NCI-H510A treated with DMSO at 0.1 percent for 48 hours (cell line): ENCODE measurements around the gene LRRC59.

Experiments
- DNase-seq: peaks from one replicate; lab custom pipeline; 2025; lab: John Stamatoyannopoulos, UW

The LRRC59 gene

GRCh38 chr17:50386510-50386909 is 10.8 kb downstream of the LRRC59 start:
- DNase-seq: no peak

DNA sequence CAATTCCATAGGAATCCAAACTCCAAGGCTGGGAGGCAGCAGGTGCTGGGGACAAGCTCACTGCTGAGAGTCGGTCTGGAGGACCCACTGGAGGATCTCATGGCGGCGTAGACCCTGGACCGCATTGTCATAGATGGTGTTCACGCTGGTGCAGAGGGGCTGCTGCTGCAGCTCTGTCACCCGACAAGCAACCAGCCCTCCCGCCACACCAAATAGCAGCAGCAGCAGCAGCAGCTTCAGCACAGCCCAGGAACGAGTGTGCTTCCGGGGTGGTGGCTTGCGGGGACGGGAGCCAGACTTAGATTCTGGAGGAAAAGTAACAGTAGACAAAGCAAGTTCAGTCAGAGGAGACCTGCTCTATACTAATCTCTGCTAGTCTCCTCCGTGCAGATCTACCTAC is 14.4 kb downstream of the LRRC59 start:
- no peak for DNase-seq

GRCh38 chr17:50381920-50382319 is 15.4 kb downstream of the LRRC59 start:
- no peak for DNase-seq

DNA sequence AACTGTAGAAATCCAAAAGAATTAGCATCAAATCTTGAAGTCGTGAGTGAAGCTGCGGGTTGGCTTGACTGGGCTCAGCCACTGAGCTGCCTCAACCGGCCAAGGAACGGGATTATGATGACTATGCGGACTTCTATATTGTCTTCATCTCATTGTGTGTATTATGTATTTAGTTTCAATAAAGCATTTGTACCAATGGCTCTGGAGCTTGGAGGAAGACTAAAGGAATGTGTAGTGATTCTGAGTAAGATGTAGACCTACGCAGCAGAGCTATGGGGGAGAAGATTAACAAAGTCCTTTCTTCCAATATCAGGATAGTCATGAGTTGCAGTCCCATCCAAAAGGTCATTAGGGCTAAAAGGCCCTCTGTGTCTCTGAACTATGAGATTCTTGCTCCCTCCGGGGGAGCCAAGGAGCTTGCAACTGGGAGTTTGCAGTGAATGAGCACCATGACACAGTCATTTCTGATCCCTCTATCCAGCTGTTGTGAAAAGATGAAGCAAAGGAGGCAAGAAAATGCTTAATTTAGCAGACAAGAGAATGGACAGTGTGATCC is 16.0 kb downstream of the LRRC59 start:
- DNase-seq: no peak

GRCh38 chr17:50380369-50381259 is 16.7 kb downstream of the LRRC59 start:
- no peak for DNase-seq

DNA sequence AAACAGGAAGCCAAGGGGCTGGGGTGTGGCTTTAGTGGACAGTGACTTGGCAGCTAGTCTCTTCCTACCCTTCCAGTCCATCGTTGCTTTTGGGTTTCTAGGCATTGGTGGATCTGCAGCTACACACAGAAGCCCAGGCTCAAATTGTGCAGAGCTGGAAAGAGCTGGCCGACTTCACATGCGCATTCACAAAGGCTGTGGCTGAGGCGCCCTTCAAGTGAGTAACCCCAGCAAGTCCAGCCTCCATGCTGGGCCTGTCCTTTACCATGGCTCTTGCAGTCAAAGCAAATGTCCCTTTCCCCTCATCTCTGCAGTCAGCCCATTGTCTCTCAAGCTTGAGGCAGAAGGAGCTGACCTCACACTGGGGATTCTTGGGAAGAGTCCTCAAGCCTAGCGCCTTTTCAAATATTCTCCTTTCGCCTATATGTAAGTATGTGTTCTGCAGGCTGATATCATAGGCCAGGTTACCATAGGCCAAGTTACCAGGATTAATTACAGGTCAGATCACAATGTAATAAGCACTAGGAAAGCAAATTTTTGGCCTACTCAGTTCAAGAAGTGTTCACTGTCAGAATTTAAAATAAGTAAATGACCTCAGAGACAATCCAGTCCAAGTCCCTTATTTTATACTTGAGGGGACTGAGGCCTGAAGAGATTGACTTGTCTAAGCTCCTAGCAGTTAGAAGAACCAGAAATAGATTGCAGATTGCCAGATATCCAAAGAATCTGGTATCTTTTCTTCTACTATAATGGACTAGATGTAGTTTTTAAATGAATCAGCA is 17.8 kb downstream of the LRRC59 start:
- no peak for DNase-seq

- DNase-seq: no peak
Measured at GRCh38 chr17:50375858-50376538, 21.3 kb downstream of the LRRC59 start.

DNA sequence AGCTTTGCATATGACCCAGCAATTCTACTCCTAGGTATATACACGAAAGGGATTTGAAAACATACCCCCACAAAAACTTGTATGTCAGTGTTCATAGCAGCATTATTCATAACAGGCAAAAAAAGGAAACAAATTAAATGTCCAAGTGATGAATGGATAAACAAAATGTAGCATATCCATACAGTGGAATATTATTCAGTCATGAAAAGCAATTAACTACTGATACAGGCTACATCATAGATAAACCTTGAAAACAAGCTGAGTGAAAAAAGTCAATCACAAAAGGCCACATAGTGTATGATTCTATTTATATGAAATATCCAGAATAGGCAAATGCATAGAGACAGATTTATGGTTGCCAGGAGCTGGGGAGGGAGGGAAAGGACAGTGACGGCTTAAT is 23.6 kb downstream of the LRRC59 start:
- DNase-seq: no peak

- DNase-seq: peak; percentile 98
Measured at GRCh38 chr17:50372758-50373556, 24.4 kb downstream of the LRRC59 start, which contains the start of the genes EME1 and MRPL27. EME1 (plus strand) TSS chr17:50373229; CDS start chr17:50375209, 1,980 bp downstream. MRPL27 (minus strand) TSS chr17:50373184; CDS start chr17:50373170, 14 bp downstream.

DNA sequence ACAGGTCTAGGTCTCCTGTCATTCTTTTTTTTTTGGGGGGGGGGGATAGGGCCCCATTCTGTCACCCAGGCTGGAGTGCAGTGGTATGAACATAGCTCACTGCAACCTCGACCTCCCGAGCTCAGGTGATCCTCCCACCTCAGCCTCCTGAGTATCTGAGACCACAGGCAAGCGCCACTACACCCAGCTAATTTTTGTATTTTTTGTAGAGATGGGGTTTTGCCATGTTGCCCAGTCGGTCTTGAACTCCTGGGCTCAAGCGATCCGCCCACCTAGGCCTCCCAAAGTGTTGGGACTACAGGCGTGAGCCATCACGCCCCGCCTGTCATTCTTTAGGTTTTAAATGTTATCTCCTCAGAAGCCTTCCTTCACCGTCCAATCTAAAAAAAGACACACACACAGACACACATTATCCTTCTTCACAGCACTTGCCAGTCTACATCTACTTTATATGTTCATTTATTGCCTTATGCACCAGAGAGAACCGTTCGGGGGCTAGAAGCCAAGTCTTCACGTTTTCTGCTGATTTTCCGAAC is 25.0 kb downstream of the LRRC59 start:
- DNase-seq: no peak

DNA sequence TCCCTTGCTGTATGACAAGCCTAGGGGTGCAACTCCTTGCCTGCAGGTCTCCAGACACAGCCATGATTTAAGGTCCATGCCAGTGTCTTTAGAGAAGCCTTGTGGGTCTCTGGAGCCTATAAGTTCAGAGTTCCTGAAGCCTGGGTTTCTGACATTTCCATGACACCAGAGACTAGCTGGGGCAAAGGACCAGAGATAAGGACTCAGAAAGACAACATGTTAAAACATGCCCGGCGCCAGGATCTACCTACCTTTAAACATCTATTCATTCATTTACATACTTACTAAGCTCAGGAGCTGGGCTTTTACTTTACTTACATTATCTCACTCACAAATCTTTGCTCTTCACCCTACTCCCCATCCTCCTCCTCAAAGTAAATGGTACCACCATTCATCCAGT is 25.8 kb downstream of the LRRC59 start:
- no peak for DNase-seq

- DNase-seq: no peak
Measured at GRCh38 chr17:50370052-50370451, 27.3 kb downstream of the LRRC59 start.

DNA sequence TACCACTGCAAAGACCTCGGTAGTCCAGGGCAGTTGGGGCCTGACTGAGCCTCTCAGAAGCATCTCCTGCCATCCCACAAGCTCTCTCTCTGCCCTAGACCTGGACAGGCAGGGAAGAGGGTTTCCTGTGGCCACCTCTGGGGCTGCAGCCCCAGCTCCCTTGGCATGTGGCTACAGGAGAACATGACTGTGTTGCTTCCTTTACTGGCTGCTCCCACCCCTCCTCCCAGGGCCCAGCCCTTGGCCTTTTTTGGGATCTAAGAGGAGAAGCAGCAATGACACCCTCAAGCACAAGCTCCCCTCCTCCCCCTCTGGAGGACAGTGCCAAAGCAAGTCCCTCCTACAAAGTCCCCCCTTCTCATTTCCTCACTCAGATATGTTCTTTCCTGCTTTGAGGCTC is 29.9 kb downstream of the LRRC59 start:
- DNase-seq: no peak

GRCh38 chr17:50365649-50366393 is 31.5 kb downstream of the LRRC59 start:
- no peak for DNase-seq

DNA sequence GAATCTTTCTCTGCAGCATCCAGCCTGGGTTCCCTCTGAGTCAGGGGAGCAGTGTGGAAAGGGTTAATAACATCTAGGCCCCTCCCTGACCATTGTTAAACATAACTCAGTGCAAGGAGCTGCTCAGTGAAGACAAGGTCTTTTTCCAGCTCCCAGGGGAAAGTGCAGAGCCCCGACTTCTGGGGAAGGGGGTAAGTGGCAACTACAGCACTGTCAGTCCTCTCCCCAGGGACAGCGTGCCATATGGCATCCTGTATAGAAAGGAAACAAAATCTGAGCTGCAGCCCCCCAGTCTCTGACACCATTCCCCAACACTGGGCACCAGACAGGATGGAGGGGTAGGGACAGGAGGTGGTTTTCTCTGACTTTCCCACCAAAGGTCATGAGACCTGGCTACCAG is 32.2 kb downstream of the LRRC59 start:
- no peak for DNase-seq

- no peak for DNase-seq
Measured at GRCh38 chr17:50364715-50365114, 32.6 kb downstream of the LRRC59 start.

DNA sequence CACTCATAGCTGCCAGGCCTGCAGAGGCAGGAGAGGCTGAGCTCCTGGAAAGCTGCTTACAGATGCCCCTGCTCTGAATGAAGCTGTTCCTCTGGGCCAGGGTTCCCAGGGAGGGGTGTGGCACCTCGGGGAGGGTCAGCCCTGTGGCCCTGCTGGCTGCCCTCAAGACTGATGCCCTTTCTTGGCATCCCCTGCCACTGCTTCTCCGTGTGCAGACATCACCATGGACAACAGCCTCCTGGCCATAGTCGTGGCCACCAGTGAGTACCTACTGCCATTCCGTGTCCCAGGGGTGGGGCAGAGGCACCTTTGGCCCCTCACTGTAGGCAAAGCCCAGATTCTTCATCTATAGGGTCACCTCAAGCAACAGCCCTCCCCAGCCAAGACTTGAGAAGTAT is 33.3 kb downstream of the LRRC59 start:
- DNase-seq: no peak

DNA sequence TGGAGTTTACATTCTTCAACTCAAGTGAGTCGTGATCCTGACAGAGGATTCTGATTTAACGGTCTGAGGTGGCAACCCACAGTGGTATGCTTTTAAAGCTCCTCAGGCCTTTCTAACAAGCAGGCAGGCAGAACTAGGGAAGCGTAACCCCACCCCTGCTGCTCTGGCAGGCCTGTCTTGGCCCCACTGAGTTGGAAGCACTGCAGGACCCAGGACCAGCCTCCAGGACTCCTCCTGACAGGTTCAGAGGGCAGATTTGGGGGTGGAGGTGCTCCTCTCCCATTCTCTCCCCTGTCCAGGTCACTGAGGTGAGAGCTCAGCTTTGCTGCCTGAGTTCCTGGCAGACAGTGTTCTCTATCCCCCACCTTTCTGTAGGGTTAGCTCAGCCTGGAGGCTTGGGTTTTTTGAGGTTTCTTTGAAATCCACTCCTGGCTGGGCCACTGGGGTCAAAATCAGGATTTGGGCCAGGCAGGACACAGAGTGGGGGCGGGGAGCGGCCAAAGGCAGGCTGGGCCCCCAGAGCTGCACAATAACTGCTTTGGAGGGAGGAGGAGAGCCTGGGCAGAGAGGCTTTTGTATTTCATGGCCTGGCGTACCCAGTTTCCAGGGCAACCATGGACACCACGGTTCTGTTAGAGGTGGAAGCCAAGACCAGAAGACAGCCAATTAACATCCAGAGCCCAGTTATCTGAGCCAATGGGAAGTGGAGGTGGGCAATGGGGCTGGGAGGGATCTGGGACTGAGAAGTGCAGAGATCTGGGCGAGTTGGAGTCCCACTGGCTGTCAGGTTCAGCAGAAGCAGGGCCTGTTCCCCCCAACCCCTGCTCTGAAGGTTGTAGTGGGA is 33.9 kb downstream of the LRRC59 start:
- DNase-seq: no peak

DNA sequence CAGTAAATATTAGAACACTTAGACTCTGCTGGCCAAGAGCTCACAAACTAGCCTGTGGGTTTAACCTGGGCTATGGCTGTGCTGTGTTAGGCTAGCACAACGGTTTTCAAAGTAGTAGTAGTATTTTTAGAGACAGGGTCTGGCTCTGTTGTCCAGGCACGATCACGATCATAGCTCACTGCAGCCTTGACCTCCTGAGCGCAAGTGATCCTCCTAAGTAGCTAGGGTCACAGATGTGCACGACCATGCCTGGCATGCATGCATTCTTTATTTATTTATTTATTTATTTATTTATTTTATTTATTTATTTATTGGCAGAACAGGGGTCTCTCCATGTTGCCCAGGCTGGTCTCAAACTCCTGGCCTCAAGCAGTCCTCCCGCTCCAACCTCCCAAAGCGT is 34.7 kb downstream of the LRRC59 start:
- DNase-seq: no peak
